Measurements from ENCODE around the gene ADGRF5. TPM values are rescaled to one million over a fixed set of nuclear protein-coding genes. Genes with fewer than 3 reads are reported as not detected.

The ADGRF5 gene
- total and polyA plus RNA-seq, 10 of the 15 experiments (the other 5 are each of a cell fraction or from before 2014, with no cell fraction given) = 0.01 to 0.13 TPM; not detected in 8

- no peak overlapping the region for H3K9ac ChIP-seq (ENCODE audit: control insufficient read depth, insufficient read depth, low read length)
- FAIRE-seq (no peak), DNase-seq (ENCODE audit: low read depth, low spot score) (no peak), ATAC-seq (no peak)
- H3K4me2 ChIP-seq (ENCODE audit: control insufficient read depth, insufficient read depth) = no peak overlapping the region
- no peaks in the 10 kb centered on the region for H3K9me3 ChIP-seq (replicated peaks; ENCODE audit: control insufficient read depth, insufficient read depth, low read length)
- ChIA-PET SMC1A (ENCODE audit: uncharacterized antibody, unreplicated experiment) (no interaction called here), POLR2A (no interaction called here), CTCF (no interaction called here), RAD21 (ENCODE audit: unreplicated experiment) (no interaction called here)
- BruUV-seq (replicated peaks) = no TSS peak
- in situ Hi-C loops (cut with MboI) = no loop called here
- intact Hi-C loops (cut with micrococcal nuclease; ENCODE audit: unreplicated experiment) = no loop called here
- no peaks in the 10 kb centered on the region for H3K36me3 ChIP-seq (ENCODE audit: control insufficient read depth in 2 of 2, insufficient read depth in 2 of 2, low read length in 1 of 2)
- no peaks in the 10 kb centered on the region for H4K20me1 ChIP-seq (ENCODE audit: control insufficient read depth, insufficient read depth)
- H3K79me2 ChIP-seq (ENCODE audit: control insufficient read depth, insufficient read depth, low read length) = no peaks in the 10 kb centered on the region
- TF ChIP-seq E2F4 (IDR thresholded peaks at IDR 0.05; ENCODE audit: low read depth, low read length) (no peak), RELA (IDR thresholded peaks at IDR 0.05; ENCODE audit: borderline replicate concordance, partially characterized antibody) (no peak), SMAD5 (IDR thresholded peaks at IDR 0.05; ENCODE audit: low read depth) (no peak), PML (IDR thresholded peaks at IDR 0.05; ENCODE audit: low read length) (no peak)
- TF ChIP-seq, protein P1, sequence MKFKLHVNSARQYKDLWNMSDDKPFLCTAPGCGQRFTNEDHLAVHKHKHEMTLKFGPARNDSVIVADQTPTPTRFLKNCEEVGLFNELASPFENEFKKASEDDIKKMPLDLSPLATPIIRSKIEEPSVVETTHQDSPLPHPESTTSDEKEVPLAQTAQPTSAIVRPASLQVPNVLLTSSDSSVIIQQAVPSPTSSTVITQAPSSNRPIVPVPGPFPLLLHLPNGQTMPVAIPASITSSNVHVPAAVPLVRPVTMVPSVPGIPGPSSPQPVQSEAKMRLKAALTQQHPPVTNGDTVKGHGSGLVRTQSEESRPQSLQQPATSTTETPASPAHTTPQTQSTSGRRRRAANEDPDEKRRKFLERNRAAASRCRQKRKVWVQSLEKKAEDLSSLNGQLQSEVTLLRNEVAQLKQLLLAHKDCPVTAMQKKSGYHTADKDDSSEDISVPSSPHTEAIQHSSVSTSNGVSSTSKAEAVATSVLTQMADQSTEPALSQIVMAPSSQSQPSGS (IDR thresholded peaks at IDR 0.05; ENCODE audit: low read length) = no peak
- no peaks in the 10 kb centered on the region for H3K4me1 ChIP-seq (ENCODE audit: control insufficient read depth, insufficient read depth, low read length)
- no peak overlapping the region for H2AFZ ChIP-seq (ENCODE audit: control insufficient read depth, low read depth, low read length)
- no peak overlapping the region for H3K4me3 ChIP-seq
- no peak overlapping the region for H3K27ac ChIP-seq (ENCODE audit: control insufficient read depth, insufficient read depth)
- WGBS (ENCODE audit: insufficient coverage, insufficient replicate concordance, low lambda C conversion rate, missing lambda C conversion rate) = 27% methylated on average over 1 of the region's 1 CpG
- H3K27me3 ChIP-seq (replicated peaks in 1 of 2; ENCODE audit: control insufficient read depth in 2 of 2, insufficient read depth in 2 of 2, low read length in 1 of 2) = no peaks in the 10 kb centered on the region
These were observed 105.1 kb downstream of the ADGRF5 start for GRCh38 chr6:46816626-46817025.

GRCh38 chr6:46815130-46815529 is 106.6 kb downstream of the ADGRF5 start:
- no peaks in the 10 kb centered on the region for H3K36me3 ChIP-seq (ENCODE audit: control insufficient read depth in 2 of 2, insufficient read depth in 2 of 2, low read length in 1 of 2)
- H3K9ac ChIP-seq (ENCODE audit: control insufficient read depth, insufficient read depth, low read length) = no peak overlapping the region
- CTCF ChIA-PET = no interaction called here
- DNase-seq (ENCODE audit: low read depth, low spot score) (no peak), ATAC-seq (no peak), FAIRE-seq (no peak)
- H3K27me3 ChIP-seq (replicated peaks in 1 of 2; ENCODE audit: control insufficient read depth in 2 of 2, insufficient read depth in 2 of 2, low read length in 1 of 2) = no peaks in the 10 kb centered on the region
- H3K4me1 ChIP-seq (ENCODE audit: control insufficient read depth, insufficient read depth, low read length) = no peaks in the 10 kb centered on the region
- H3K27ac ChIP-seq (ENCODE audit: control insufficient read depth, insufficient read depth) = no peak overlapping the region
- no TSS peak for BruUV-seq (replicated peaks)
- in situ Hi-C loops (cut with MboI) (no loop called here), intact Hi-C loops (cut with micrococcal nuclease; ENCODE audit: unreplicated experiment) (no loop called here)
- no peak overlapping the region for H3K4me3 ChIP-seq
- SMC1A ChIA-PET (ENCODE audit: uncharacterized antibody, unreplicated experiment) = no interaction called here
- 6% methylated on average over 4 of the region's 4 CpGs for WGBS (ENCODE audit: insufficient coverage, insufficient replicate concordance, low lambda C conversion rate, missing lambda C conversion rate)
- no peak for TF ChIP-seq MYC (IDR thresholded peaks at IDR 0.05; ENCODE audit: insufficient read depth, insufficient read length, insufficient replicate concordance, low read length, severe bottlenecking)
- POLR2A ChIA-PET = no interaction called here
- H2AFZ ChIP-seq (ENCODE audit: control insufficient read depth, low read depth, low read length) = no peak overlapping the region
- H3K9me3 ChIP-seq (replicated peaks; ENCODE audit: control insufficient read depth, insufficient read depth, low read length) = no peaks in the 10 kb centered on the region
- H4K20me1 ChIP-seq (ENCODE audit: control insufficient read depth, insufficient read depth) = no peaks in the 10 kb centered on the region
- no peaks in the 10 kb centered on the region for H3K79me2 ChIP-seq (ENCODE audit: control insufficient read depth, insufficient read depth, low read length)
- RAD21 ChIA-PET (ENCODE audit: unreplicated experiment) = no interaction called here
- H3K4me2 ChIP-seq (ENCODE audit: control insufficient read depth, insufficient read depth) = no peak overlapping the region

Data from GM12878 (cell line).